H1 (cell line): Measurements from ENCODE around the gene CENATAC. TPM values are rescaled to one million over a fixed set of nuclear protein-coding genes. Genes with fewer than 3 reads are reported as not detected.

ENCODE experiments used
- CTCF ChIA-PET: fragments of 300-600 bp; sonication (Branson Sonifier 250); formaldehyde crosslinking; loops from one replicate; lab custom pipeline; 2021; ENCODE audit not compliant: partially characterized antibody; lab: Charles Lee
- POLR2A ChIA-PET: fragments of 300-600 bp; sonication (Branson Sonifier 250); formaldehyde crosslinking; loops from one replicate; lab custom pipeline; 2021; ENCODE audit warnings: inconsistent platforms; ENCODE audit not compliant: partially characterized antibody; lab: Charles Lee
- DNase-seq, 2 experiments: peaks; one replicate each; pipeline versions ENCODE4 v3.0.0 to v3.0.0-alpha.2; 2010 to 2022; ENCODE audit warnings: low spot score in 2 of 2, low read depth in 1 of 2, mixed read lengths in 1 of 2
- FAIRE-seq: peaks from 2 replicates; lab custom pipeline; 2011; peaks lifted over from hg19 to GRCh38; lab: Jason Lieb, UNC
- H2AFZ ChIP-seq: 2 replicates; pipeline ENCODE4 v1.8.1; 2012; ENCODE audit warnings: low read length, inconsistent platforms
- H2AK5ac ChIP-seq: 2 replicates; pipeline ENCODE4 v1.6.1; 2013; ENCODE audit warnings: low read depth, low read length
- H2BK120ac ChIP-seq: replicated peaks from 2 replicates; pipeline ENCODE3; 2013; ENCODE audit warnings: low read depth, low read length, inconsistent platforms
- H2BK12ac ChIP-seq: 2 replicates; pipeline ENCODE4 v1.6.1; 2013; ENCODE audit warnings: low read depth, low read length
- H2BK15ac ChIP-seq: 2 replicates; pipeline ENCODE4 v1.6.1; 2013; ENCODE audit warnings: low read length
- H2BK20ac ChIP-seq: 2 replicates; pipeline ENCODE4 v1.6.1; 2013; ENCODE audit warnings: low read length
- H2BK5ac ChIP-seq: 2 replicates; pipeline ENCODE4 v1.6.1; 2013; ENCODE audit warnings: low read depth, low read length
- H3K14ac ChIP-seq: 2 replicates; pipeline ENCODE4 v1.6.1; 2013; ENCODE audit warnings: inconsistent platforms; ENCODE audit not compliant: insufficient read length
- H3K18ac ChIP-seq: 2 replicates; pipeline ENCODE4 v1.6.1; 2013; ENCODE audit warnings: low read length; ENCODE audit errors: extremely low read depth
- H3K23ac ChIP-seq: 2 replicates; pipeline ENCODE4 v1.6.1; 2013; ENCODE audit warnings: inconsistent platforms; ENCODE audit not compliant: insufficient read length
- H3K23me2 ChIP-seq: 2 replicates; pipeline ENCODE4 v1.6.1; 2013; ENCODE audit warnings: low read depth, low read length
- H3K27ac ChIP-seq: 2 replicates; pipeline ENCODE4 v1.6.1; 2011; ENCODE audit warnings: low read depth, low read length, inconsistent platforms
- H3K27me3 ChIP-seq, 4 experiments: replicated peaks in 1 of 4; 1 replicate in 1 of 4; 2 replicates in 3 of 4; pipeline versions ENCODE4 v1.6.1 to v1.8.1; 2011 to 2013; ENCODE audit warnings: low read length in 3 of 4, mild to moderate bottlenecking in 3 of 4, inconsistent platforms in 2 of 4, mixed read lengths in 2 of 4, moderate library complexity in 1 of 4; ENCODE audit not compliant: control insufficient read depth in 3 of 4, insufficient read depth in 3 of 4; ENCODE audit errors: extremely low read depth in 1 of 4
- H3K36me3 ChIP-seq, 4 experiments: 2 replicates each; pipeline versions ENCODE4 v1.6.1 to v1.8.1; 2011 to 2013; ENCODE audit warnings: mild to moderate bottlenecking in 4 of 4, low read length in 3 of 4, moderate library complexity in 2 of 4, control low read depth in 1 of 4, inconsistent platforms in 1 of 4; ENCODE audit not compliant: insufficient read depth in 4 of 4, control insufficient read depth in 2 of 4
- H3K4ac ChIP-seq: replicated peaks from 2 replicates; pipeline ENCODE3; 2013; ENCODE audit warnings: low read length, low read depth, mixed read lengths, inconsistent platforms; ENCODE audit not compliant: insufficient read length
- H3K4me1 ChIP-seq, 4 experiments: replicated peaks in 1 of 4; 1 replicate in 1 of 4; 2 replicates in 3 of 4; pipeline versions ENCODE4 v1.6.1 to v1.8.1; 2011 to 2013; ENCODE audit warnings: low read length in 3 of 4, inconsistent platforms in 2 of 4, mixed read lengths in 1 of 4; ENCODE audit not compliant: insufficient read depth in 4 of 4, control insufficient read depth in 3 of 4
- H3K4me2 ChIP-seq, 2 experiments: 2 replicates each; pipeline versions ENCODE4 v1.6.1 to v1.8.1; 2011 to 2013; ENCODE audit warnings: low read depth in 2 of 2, low read length in 2 of 2, control low read depth in 1 of 2, inconsistent platforms in 1 of 2, mild to moderate bottlenecking in 1 of 2; ENCODE audit not compliant: insufficient read depth in 1 of 2
- H3K4me3 ChIP-seq, 4 experiments: fragments of 200-600, 300-600 bp in 1 of 4; sonication (generic), shearing (Covaris generic), sonication (Bioruptor Twin) in 1 of 4; 2 replicates each; pipeline versions ENCODE4 v1.5.1 to v1.8.1; 2011 to 2016; ENCODE audit warnings: low read length in 4 of 4, low read depth in 3 of 4, control low read depth in 2 of 4, inconsistent platforms in 2 of 4, mild to moderate bottlenecking in 2 of 4, mixed read lengths in 1 of 4, moderate library complexity in 1 of 4; ENCODE audit not compliant: insufficient read depth in 2 of 4; ENCODE audit errors: extremely low read depth in 1 of 4
- H3K56ac ChIP-seq: replicated peaks from 2 replicates; pipeline ENCODE3; 2013; ENCODE audit warnings: low read depth, mild to moderate bottlenecking, mixed read lengths, low read length, inconsistent platforms; ENCODE audit not compliant: insufficient read length
- H3K79me1 ChIP-seq: 2 replicates; pipeline ENCODE4 v1.6.1; 2013; ENCODE audit warnings: low read depth, low read length, control low read depth
- H3K79me2 ChIP-seq, 2 experiments: 2 replicates each; pipeline versions ENCODE4 v1.6.1 to v1.8.1; 2012 to 2013; ENCODE audit warnings: low read length in 2 of 2, mild to moderate bottlenecking in 2 of 2, inconsistent platforms in 1 of 2; ENCODE audit not compliant: insufficient read depth in 2 of 2, control insufficient read depth in 1 of 2
- H3K9ac ChIP-seq, 4 experiments: replicated peaks in 1 of 4; 1 replicate in 1 of 4; 2 replicates in 3 of 4; pipeline versions ENCODE4 v1.6.1 to v1.8.1; 2011 to 2013; ENCODE audit warnings: low read depth in 3 of 4, low read length in 3 of 4, control low read depth in 2 of 4, mild to moderate bottlenecking in 2 of 4, moderate library complexity in 2 of 4, inconsistent platforms in 1 of 4; ENCODE audit errors: extremely low read depth in 1 of 4
- H3K9me3 ChIP-seq, 2 experiments: 2 replicates each; pipeline versions ENCODE4 v1.6.1 to v1.8.1; 2012 to 2013; ENCODE audit warnings: mild to moderate bottlenecking in 2 of 2, moderate library complexity in 2 of 2, control low read depth in 1 of 2, inconsistent platforms in 1 of 2, low read depth in 1 of 2, low read length in 1 of 2, mixed read lengths in 1 of 2; ENCODE audit not compliant: insufficient read depth in 2 of 2
- H4K20me1 ChIP-seq, 2 experiments: replicated peaks in 1 of 2; 2 replicates each; pipeline versions ENCODE3 to v1.8.1; 2011 to 2013; ENCODE audit warnings: inconsistent platforms in 2 of 2, low read length in 2 of 2, mild to moderate bottlenecking in 1 of 2; ENCODE audit not compliant: insufficient read depth in 2 of 2, control insufficient read depth in 1 of 2
- H4K5ac ChIP-seq: 2 replicates; pipeline ENCODE4 v1.6.1; 2013; ENCODE audit warnings: low read length, low read depth, mixed read lengths, inconsistent platforms; ENCODE audit not compliant: insufficient read length
- H4K8ac ChIP-seq: 2 replicates; pipeline ENCODE4 v1.8.0; 2013; ENCODE audit warnings: mild to moderate bottlenecking, moderate library complexity, low read length, inconsistent platforms; ENCODE audit not compliant: insufficient read depth; ENCODE audit errors: extremely low read depth
- H4K91ac ChIP-seq: replicated peaks from 2 replicates; pipeline ENCODE3; 2013; ENCODE audit warnings: low read length, mixed read lengths, inconsistent platforms; ENCODE audit not compliant: insufficient read length
- EGR1 ChIP-seq: IDR thresholded peaks from 2 replicates; pipeline ENCODE4 v1.6.1; 2011; ENCODE audit warnings: low read depth, low read length, borderline replicate concordance
- JUND ChIP-seq: IDR thresholded peaks from 2 replicates; pipeline ENCODE4 v1.6.1; 2011; ENCODE audit warnings: mild to moderate bottlenecking, improper control_type of control experiment, low read length
- NANOG ChIP-seq: IDR thresholded peaks from 2 replicates; pipeline ENCODE4 v1.6.1; 2011; ENCODE audit warnings: low read length, low read depth, mild to moderate bottlenecking, inconsistent platforms; ENCODE audit not compliant: insufficient read depth, poor library complexity, severe bottlenecking
- WGBS, 2 experiments: shearing (Covaris generic) in 1 of 2; methylation state at CpG; one replicate each; pipeline versions ENCODE4 v1.1.6 to v1.1.7; 2013 to 2015; ENCODE audit warnings: low lambda C conversion rate in 2 of 2, mixed read lengths in 2 of 2, inconsistent platforms in 1 of 2, low coverage in 1 of 2, missing lambda C conversion rate in 1 of 2; ENCODE audit not compliant: insufficient replicate concordance in 2 of 2, insufficient coverage in 1 of 2, insufficient read length in 1 of 2; ENCODE audit errors: extremely low coverage in 1 of 2, missing lambda C conversion rate in 1 of 2; 5-methylcytosine and 5-hydroxymethylcytosine counted together
- polyA plus RNA-seq, 7 experiments: library from polyadenylated mRNA; depleted of rRNA in 3 of 7; stranded (reverse) in 5 of 7; unstranded in 2 of 7; fragments of >200 nt in 5 of 7; fragments of 200-250 nt in 2 of 7; gene quantifications; 1 replicate in 5 of 7; 2 replicates in 1 of 7; 4 replicates in 1 of 7; pipeline versions ENCODE4 v1.2.1 to v1.2.3, GENCODE V29; 2011 to 2013; ENCODE audit warnings: missing spikeins in 2 of 7, mixed read lengths in 2 of 7
- total RNA-seq: library from RNA; stranded (reverse); fragmentation: NEBNext Ultra II Directional; extraction: Animal tissue kit (Norgen Biotek cat#: 25700); gene quantifications from 2 replicates; pipeline ENCODE4 v1.2.1, GENCODE V29; 2021

Gene CENATAC
- total and polyA plus RNA-seq, 2 of the 8 experiments (the other 6 are each of a cell fraction or from before 2014, with no cell fraction given), result 22.7 to 36.4 TPM

GRCh38 chr11:119000906-119001305 is 3.0 kb downstream of the CENATAC start:
- Histone ChIP-seq H2BK12ac (no peak overlapping the region), H3K23me2 (peaks cover 12% of the 10 kb centered on the region), H2BK15ac (no peak overlapping the region), H2AFZ (no peak overlapping the region), H3K36me3 (peaks cover 6 to 42% (median 22%) of the 10 kb centered on the region in 4 experiments; a peak in 7 of 8 replicates), H3K9me3 (no peaks in the 10 kb centered on the region), H4K91ac (no peak overlapping the region), H4K20me1 (no peaks in the 10 kb centered on the region), H2AK5ac (no peak overlapping the region), H4K5ac (no peak overlapping the region), H2BK120ac (no peak overlapping the region), H3K56ac (no peak overlapping the region), H3K18ac (no peak overlapping the region), H3K14ac (no peak overlapping the region), H3K79me2 (peaks cover 0 to 44% of the 10 kb centered on the region in 2 experiments; a peak in 3 of 4 replicates), H3K23ac (no peak overlapping the region), H3K9ac (no peak overlapping the region; a peak in 1 of 7 replicates), H2BK20ac (no peak overlapping the region), H3K4ac (no peak overlapping the region), H3K4me2 (no peak overlapping the region), H4K8ac (no peak overlapping the region), H3K27me3 (no peaks in the 10 kb centered on the region), H3K4me3 (no peak overlapping the region), H3K79me1 (peaks cover 7% of the 10 kb centered on the region), H3K4me1 (peaks cover 0 to 6% (median under 1%) of the 10 kb centered on the region in 4 experiments; a peak in 2 of 7 replicates), H2BK5ac (no peak overlapping the region), H3K27ac (no peak overlapping the region)
- TF ChIP-seq NANOG (no peak), JUND (no peak), EGR1 (no peak)
- POLR2A ChIA-PET, result interaction anchor here (2.6 to 15.2 kb wide), 2 partner anchors 14 to 23 kb away, joined by 5 to 264 read pairs; partner anchors contain the start of genes RPS25 and TRAPPC4
- no peak for FAIRE-seq
- WGBS, 2 experiments, result 80% methylated on average over 1 of the region's 1 CpG; no CpG with 5 or more reads in 1 of the 2 experiments
- DNase-seq, result no peak
- CTCF ChIA-PET, result no interaction called here
